T47D (cell line): ENCODE results near the gene OPN3.

Experiments used
- DNase-seq, 2 experiments: peaks; one replicate each; pipeline versions ENCODE4 v3.0.0 to v3.0.0-alpha.2; 2011 to 2012; ENCODE audit warnings: low read depth in 1 of 2, low spot score in 1 of 2
- JUND ChIP-seq: IDR thresholded peaks from 2 replicates; pipeline ENCODE4 v1.6.1; 2012; ENCODE audit warnings: low read depth
- in situ Hi-C: cut with HindIII; loops from 2 replicates; pipeline ENCODE4 v1.10.0; 2016; ENCODE audit warnings: low sequenced_read_pairs, low pct_unique_long_range_greater_than_20kb

OPN3 gene

DNA sequence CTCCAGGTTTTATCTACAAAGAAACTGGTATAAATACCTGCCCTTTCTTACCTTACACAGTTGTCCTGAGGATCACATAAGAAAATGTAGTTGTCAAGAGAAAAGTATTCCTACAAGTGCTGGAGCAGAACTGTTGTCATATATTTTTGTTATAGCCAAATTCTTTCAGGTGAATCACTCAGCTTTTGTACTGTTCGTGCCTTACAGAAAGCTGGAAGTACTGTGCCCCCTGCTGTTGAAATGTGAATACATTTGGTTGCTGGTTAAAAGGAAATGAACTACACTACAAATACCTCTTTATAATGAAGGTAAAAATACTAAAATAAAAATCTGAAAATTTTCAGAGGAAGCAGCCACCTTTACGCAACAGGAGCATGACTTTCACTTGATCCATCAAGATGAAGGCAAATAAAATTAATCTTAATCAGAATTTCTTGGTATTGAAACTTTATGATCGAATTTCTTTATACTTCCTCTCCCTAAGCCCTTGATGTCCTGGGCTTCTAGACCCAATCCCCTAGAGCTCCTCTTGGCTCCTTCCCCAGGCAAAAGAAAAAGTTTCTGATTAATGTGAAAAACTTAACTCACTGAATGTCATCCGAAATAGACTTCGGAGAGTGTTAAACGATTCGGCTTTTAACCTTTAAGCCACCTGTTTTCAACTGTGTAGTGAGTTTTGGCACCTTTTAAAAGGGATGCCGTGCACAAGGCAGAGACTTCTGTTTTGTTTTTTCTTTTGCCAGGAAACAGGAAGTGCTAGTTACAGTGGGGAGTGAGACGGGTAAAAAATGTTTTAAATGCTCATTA is 12.5 kb downstream of the OPN3 start:
- peak in 1 of 2 experiments; percentile 82 for DNase-seq
- TF ChIP-seq JUND, result no peak
- in situ Hi-C loops, result no loop called here

DNA sequence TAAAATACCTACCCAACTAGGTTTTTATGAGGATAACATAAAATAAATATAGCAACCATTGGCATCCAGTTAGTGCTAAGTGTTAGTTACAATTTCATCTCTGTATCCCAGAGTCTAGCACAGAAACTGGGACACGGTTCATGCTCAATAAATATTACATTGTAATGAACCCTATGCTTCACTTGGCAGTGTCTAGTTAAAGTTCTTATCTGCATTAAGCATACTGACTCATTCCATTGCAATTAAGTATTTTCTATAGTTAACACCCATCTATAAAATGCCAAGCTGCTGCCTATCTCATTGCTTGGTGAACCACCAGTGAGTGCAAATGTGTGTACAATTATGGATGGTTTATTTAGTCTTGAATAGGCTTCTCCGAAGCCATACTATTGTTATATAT is 15.2 kb downstream of the OPN3 start:
- in situ Hi-C loops, result no loop called here
- TF ChIP-seq JUND, result no peak
- DNase-seq, result no peak

DNA sequence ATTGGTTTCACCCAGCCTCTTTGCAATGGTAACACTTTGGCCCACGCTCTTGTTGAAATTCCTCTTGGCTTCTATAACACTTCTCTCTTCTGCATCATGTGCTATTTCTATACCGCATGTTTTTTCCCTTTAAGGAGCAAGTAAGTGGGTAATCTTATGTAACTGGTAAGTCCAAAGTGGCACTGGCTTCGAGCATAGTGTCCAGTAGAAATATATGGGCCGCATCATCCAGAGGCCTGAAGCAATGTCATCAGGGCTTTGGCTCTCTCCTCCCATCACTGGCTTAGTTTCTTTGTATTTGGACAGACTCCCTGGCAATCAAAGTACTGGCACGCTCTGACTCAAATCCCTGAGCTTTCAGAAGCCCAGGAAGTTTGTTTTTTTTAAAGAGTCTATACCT is 17.5 kb downstream of the OPN3 start:
- in situ Hi-C loops, result no loop called here
- DNase-seq, result no peak
- no peak for TF ChIP-seq JUND

DNA sequence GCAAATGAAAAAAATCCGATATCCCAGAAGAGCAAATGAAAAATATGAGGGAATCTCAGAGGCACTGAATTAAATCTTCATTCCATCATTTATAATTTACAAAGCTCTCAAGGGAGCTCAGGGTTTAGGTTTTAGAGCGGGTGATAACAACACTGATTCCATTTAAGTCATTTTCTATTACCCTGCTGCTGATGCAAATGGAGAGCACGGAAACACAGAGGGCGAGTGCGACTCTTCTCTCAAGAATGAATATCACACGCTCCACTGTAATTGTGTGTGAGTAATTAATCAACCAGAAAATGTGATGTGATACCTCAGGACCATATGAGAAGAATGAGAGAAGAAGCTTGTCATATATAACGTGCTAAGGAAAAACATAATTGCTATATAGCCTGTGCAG is 22.7 kb downstream of the OPN3 start:
- no peak for TF ChIP-seq JUND
- no peak for DNase-seq
- in situ Hi-C loops, result no loop called here

DNA sequence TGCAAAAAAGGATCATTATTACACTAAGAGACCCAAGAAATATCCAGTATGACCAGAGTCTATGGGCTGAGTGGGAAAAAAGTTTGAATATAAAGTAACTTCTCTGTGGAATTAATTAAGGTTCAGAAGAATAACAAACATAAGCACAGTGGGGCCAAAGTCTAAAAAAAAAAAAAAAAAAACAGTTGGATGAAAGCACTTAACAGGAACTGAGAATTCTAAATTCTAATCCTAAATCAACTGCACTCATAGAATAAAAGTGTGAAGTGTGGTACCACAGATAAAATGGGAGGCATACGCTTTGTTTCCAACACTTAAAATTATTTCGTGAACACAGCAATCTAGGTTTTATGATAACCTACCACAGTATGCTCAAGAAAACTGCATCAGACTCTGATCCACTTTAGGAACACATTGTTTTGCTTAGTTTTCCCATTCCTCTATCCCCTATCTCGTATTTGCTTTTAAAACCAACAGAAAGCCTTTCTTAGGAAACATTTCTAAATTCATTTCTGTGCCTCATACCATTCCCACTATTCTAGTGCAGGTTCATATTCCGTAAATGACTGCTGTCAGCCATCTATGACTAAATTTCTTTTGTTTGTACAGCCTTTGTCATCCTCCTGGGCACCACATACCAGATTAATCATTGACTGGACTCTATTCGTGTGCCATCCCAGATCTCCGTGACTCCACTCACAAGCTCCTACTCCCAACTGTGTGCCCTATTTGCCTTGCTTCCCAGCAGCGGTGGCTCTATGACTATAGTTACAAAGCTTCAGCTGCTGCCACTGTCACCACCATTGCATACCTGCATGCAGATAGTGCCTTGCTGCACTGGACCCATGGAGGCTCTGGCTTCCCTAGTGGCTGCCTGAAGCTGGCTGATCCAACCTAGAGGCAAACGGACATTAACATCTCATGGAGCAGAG is 24.9 kb downstream of the OPN3 start:
- in situ Hi-C loops, result no loop called here
- no peak for DNase-seq
- no peak for TF ChIP-seq JUND

DNA sequence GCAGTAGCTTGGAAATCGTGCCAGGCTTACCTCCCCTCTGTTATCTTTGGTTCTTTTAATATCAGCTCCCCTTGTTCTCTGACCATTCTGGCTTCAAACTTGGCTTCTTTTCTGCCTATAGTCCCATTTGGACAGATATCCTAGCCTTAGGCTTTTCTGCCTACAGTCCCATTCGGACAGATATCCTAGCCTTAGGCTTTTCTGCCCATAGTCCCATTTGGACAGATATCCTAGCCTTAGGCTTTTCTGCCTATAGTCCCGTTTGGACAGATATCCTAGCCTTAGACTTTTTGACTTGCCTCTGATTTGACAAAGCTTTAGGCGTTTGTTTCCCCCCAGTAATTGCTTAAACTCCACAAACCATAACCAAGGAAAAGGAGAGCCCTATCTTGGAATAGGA is 25.6 kb downstream of the OPN3 start:
- no peak for DNase-seq
- no peak for TF ChIP-seq JUND
- in situ Hi-C loops, result no loop called here

DNA sequence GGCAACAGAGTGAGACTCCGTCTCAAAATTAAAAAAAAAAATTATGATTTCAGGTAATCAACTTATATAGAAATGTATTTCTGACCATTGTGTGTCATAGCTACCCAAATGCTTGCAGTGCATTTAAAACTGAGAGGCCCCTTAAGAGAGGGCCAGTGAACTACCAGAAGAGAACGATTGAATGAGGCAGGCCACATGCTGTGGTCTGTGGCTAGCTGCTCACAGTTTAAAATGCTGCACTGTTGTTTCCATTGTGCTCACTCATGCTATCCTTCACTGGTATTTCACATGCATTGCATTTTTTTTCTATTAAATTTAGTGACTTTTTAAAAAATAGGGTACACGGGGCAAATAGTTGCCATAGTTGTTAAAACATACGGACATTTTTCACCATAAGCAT is 26.0 kb downstream of the OPN3 start:
- TF ChIP-seq JUND, result no peak
- DNase-seq, result no peak
- in situ Hi-C loops, result no loop called here

DNA sequence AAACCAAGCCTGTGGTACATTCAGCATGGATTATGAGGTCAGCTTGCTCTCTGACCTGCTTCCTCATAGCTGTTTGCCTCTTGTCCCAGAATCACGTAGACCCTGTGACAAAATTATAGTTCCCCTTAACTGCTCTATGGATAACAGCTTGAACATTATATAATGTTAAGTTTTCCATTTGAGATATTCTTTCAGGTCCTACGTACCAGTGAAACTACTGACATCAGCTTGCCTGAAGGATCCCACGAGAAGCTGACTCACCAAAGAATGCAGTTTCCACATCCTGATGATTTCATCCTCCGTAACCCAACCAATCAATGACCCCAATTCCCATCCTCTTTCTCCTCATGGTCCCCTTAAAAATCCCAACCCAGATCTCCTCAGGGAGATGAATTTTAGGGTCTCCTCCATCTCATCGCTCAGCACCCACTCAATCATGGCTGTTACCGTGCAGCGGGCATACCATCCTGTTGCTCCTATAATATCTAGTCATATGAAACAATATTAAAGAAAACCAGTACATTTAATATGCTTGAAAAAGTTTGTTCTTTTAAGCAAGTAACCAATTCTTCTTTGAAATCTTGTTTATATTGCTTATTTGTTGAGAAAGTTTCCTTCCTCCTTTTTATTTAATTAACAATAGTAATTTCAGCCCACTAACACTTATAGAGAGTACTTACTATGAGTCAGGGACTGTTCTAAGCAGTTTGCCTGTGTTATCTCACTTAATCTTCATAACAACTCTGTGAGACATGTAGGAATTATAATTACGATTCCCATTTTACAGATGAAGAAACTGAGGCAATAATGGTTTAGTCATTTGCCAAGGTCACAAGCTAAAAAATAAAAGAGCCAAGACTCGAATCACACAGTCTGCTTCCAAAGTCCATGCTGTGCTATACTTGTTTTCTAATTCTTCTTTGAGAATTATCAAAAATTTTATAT is 27.4 kb downstream of the OPN3 start:
- TF ChIP-seq JUND, result no peak
- DNase-seq, result no peak
- in situ Hi-C loops, result no loop called here

DNA sequence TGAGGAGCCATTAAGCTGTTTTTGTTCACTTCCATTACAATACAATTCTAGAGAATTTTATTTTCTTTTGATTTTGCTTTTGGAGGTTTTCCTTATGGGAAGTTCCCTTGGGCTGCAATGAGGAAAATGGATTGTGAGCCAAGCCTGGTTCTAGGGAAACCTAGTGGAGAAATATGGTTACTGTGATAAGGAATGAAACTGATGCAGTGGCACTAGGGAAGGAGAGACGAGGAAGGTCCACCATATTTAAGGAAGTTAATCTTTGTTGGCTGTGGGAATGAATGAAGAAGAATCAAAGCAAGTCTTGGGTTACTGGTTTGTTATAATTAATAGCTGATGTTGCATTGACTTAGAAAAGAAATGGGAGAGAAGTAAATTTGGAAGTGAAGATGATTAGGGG is 28.4 kb downstream of the OPN3 start:
- in situ Hi-C loops, result no loop called here
- DNase-seq, result no peak
- no peak for TF ChIP-seq JUND

DNA sequence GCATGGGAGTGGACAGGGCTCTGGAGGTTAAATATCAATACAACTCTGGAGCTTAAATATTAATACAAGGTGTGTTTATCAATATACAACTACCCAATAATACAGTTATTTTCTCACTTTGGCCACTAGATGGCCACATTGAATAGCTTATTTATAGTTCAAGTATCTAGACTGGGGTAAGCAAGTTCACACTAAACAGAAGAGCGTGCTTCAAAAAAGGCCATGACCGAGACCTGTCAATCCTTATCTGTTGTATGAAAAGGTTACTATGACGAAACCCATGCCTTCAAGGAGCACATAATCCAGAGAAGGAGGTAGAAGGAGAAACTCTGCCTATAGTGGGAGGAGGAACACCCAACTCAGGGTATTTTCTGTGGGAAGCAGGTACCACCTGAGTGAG is 29.1 kb downstream of the OPN3 start:
- peak; percentile 12 to 83 for DNase-seq

DNA sequence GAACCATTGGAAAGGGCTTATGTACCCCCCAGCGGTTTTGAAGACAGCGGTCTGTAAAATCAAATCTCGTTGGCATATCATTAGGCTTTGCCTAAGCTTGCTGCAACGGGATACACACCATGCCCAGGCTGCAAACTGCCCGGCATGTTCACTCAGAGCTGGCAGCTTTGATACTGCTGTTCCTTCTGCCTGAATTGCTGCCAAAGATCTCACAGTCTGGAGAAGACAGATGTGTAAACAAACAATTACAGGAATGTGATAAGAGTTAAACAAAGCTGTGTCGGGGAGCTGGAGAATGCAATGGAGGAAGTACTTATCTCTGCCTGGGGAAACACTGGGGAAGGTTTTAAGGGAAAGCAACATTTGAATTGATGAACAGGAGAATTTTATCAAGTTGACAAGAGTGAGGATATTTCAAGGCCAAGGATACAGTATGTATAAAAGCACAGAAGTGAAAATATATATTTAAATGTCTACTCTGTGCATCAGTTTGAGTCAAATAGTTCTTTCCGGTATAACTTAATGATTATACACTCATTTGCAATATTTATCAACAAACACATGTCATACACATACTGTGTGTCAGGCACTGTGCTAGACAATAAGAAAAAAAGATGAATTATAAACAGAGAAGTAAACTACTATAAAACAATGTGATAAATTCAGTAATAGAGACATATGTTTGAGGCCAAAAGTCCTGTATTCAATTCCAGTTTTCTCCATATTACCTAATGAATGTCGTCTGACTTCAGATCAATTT is 29.9 kb downstream of the OPN3 start:
- in situ Hi-C loops, result no loop called here
- no peak for DNase-seq
- TF ChIP-seq JUND, result no peak

More for the DNA sequence above, 29.1 kb downstream of the OPN3 start:
- in situ Hi-C loops, result no loop called here
- no peak for TF ChIP-seq JUND

DNA sequence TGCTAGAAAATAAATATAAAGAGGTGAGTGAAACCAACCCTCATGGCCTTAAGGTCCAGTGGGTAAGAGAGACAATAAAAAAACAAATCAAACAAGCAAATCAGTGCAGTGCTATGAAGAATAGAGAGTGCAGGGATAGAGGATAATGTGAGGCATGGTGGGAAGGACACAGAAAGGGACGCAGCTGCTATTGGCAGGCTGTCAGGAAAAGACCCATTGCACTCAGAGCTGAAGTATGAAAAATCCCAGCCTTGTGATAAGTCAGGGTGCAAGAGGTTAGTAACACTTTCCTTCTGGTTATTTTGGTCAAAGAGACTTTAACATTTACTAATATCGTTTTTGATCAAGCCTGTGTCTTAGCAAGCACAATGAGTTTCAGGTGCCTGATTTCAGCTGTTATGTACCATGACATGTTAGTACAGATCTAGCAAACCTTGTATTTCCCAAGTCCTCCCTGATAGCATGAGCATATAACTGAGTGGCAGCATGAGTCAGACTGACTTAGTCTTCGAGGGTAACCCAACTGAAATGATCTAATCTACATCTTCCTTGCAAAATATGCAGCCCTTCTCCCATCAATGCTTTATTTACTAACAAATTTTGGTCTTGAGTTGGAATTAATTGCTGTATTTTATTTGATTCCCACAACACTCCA is 31.7 kb downstream of the OPN3 start:
- TF ChIP-seq JUND, result no peak
- no peak for DNase-seq
- in situ Hi-C loops, result no loop called here
